DND-41 (cell line): Measurements from ENCODE around the gene CLASP1.

ENCODE experiments used
- CTCF ChIP-seq: IDR thresholded peaks from 2 replicates; pipeline ENCODE4 v1.5.1; 2012; ENCODE audit warnings: borderline replicate concordance, low read length, moderate library complexity, mild to moderate bottlenecking; ENCODE audit not compliant: poor library complexity, severe bottlenecking; ENCODE audit errors: extremely low read depth
- EZH2 ChIP-seq: IDR thresholded peaks from 3 replicates; pipeline ENCODE4 v1.6.1; 2012; ENCODE audit warnings: borderline replicate concordance, low read depth, mild to moderate bottlenecking, moderate library complexity, low read length, inconsistent platforms; ENCODE audit not compliant: severe bottlenecking

GRCh38 chr2:121532347-121532766, 116.9 kb downstream of the CLASP1 start:
- TF ChIP-seq CTCF (no peak), EZH2 (no peak)
